Hematopoietic multipotent progenitor cell treated with erythropoietin and hydrocortisone succinate and interleukin-3 and kit ligand, for 4 days (in vitro differentiated cells): ENCODE data around the gene TEX14.
A peak's percentile ranks its signal among the peaks of the same experiment; 100 is the strongest.
"Not testable (repeated sequence)": the region's sequence is repeated elsewhere in the genome, so short reads cannot be mapped to it uniquely, and the experiment has no call there.

Experiments used
- DNase-seq: peaks from one replicate; pipeline ENCODE4 v3.0.0-alpha.2; 2015

The TEX14 gene

GRCh38 chr17:58691701-58692238, at the start of gene TEX14:
Gene TEX14 (minus strand): TSS chr17:58692045. CDS start chr17:58652001, 40,044 bp downstream.
- no peak for DNase-seq

GRCh38 chr17:58741121-58741625, 49.3 kb upstream of the TEX14 start:
- no peak for DNase-seq

- no peak for DNase-seq
These were observed 43.0 kb upstream of the TEX14 start for GRCh38 chr17:58734811-58735210.

- no peak for DNase-seq
These were observed 42.2 kb upstream of the TEX14 start for GRCh38 chr17:58734040-58734439.

GRCh38 chr17:58730937-58731336, 39.1 kb upstream of the TEX14 start:
- DNase-seq, result no peak

- DNase-seq, result no peak
These were observed 37.0 kb upstream of the TEX14 start for GRCh38 chr17:58728798-58729197.

GRCh38 chr17:58722696-58723095, 30.9 kb upstream of the TEX14 start:
- no peak for DNase-seq

- no peak for DNase-seq
These were observed 30.4 kb upstream of the TEX14 start for GRCh38 chr17:58722274-58722673.

GRCh38 chr17:58710948-58711552, 19.2 kb upstream of the TEX14 start:
- DNase-seq, result peak; percentile 87

GRCh38 chr17:58706351-58707140, 14.7 kb upstream of the TEX14 start:
- peak; percentile 20 for DNase-seq

GRCh38 chr17:58703916-58704286, 12.1 kb upstream of the TEX14 start:
- DNase-seq, result no peak

- peak; percentile 36 for DNase-seq
These were observed 11.5 kb upstream of the TEX14 start for GRCh38 chr17:58703137-58703915.

GRCh38 chr17:58702708-58703107, 10.9 kb upstream of the TEX14 start:
- no peak for DNase-seq

- DNase-seq, result no peak
These were observed 10.2 kb upstream of the TEX14 start for GRCh38 chr17:58702045-58702476.

- DNase-seq, result no peak
These were observed 7.9 kb upstream of the TEX14 start for GRCh38 chr17:58699771-58700170.

GRCh38 chr17:58694826-58695225, 3.0 kb upstream of the TEX14 start:
- peak; percentile 16 for DNase-seq

GRCh38 chr17:58694302-58694701, 2.5 kb upstream of the TEX14 start:
- no peak for DNase-seq

GRCh38 chr17:58693751-58694150, 1.9 kb upstream of the TEX14 start:
- peak; percentile 43 for DNase-seq

GRCh38 chr17:58693208-58693607, 1.4 kb upstream of the TEX14 start:
- DNase-seq, result peak; percentile 18

- peak; percentile 95 for DNase-seq
These were observed 602 bp upstream of the TEX14 start, which contains the start of gene RAD51C for GRCh38 chr17:58692239-58693055. Gene RAD51C (plus strand): TSS chr17:58692602. CDS start chr17:58692644, 42 bp downstream.

GRCh38 chr17:58690033-58690432, 1.8 kb downstream of the TEX14 start:
- DNase-seq, result not testable (repeated sequence)

- DNase-seq, result no peak
These were observed 3.3 kb downstream of the TEX14 start for GRCh38 chr17:58688521-58688920.
